Large intestine (tissue), 12 donors: Measurements from ENCODE around the gene IL5. TPM values are rescaled to one million over a fixed set of nuclear protein-coding genes. Genes with fewer than 3 reads are reported as not detected.
"Not testable (repeated sequence)": the region's sequence is repeated elsewhere in the genome, so short reads cannot be mapped to it uniquely, and the experiment has no call there.

Experiments used
- DNase-seq, 2 donors: peaks; one replicate each; pipeline versions ENCODE4 v3.0.0 to v3.0.0-alpha.2; 2013
- H3K27ac ChIP-seq: one replicate; pipeline ENCODE4 v1.5.1; 2013; ENCODE audit warnings: low read length
- H3K27me3 ChIP-seq: 2 replicates; pipeline ENCODE4 v1.6.1; 2013; ENCODE audit warnings: low read length; ENCODE audit not compliant: control insufficient read depth, insufficient read depth
- H3K36me3 ChIP-seq: 2 replicates; pipeline ENCODE4 v1.6.1; 2013; ENCODE audit warnings: low read length; ENCODE audit not compliant: control insufficient read depth, insufficient read depth
- H3K4me1 ChIP-seq: one replicate; pipeline ENCODE4 v1.6.1; 2013; ENCODE audit warnings: low read length; ENCODE audit not compliant: control insufficient read depth, insufficient read depth
- H3K4me3 ChIP-seq: one replicate; pipeline ENCODE4 v1.5.1; 2013; ENCODE audit warnings: low read length
- H3K9me3 ChIP-seq: one replicate; pipeline ENCODE4 v1.6.1; 2013; ENCODE audit warnings: mild to moderate bottlenecking, low read depth, low read length, moderate library complexity; ENCODE audit not compliant: control insufficient read depth
- WGBS: methylation state at CpG from one replicate; pipeline ENCODE4 v1.1.5; 2013; ENCODE audit warnings: low lambda C conversion rate; ENCODE audit not compliant: insufficient coverage; 5-methylcytosine and 5-hydroxymethylcytosine counted together
- long read RNA-seq, 11 donors: transcript quantifications; one replicate each; lab custom pipeline, GENCODE V29; 2026
- polyA plus RNA-seq: library from polyadenylated mRNA; unstranded; fragments of 120-200 nt; gene quantifications from one replicate; pipeline ENCODE4 v1.2.1, GENCODE V29; 2013

IL5 gene
- polyA plus RNA-seq: 0.07 TPM
- long read RNA-seq, donor 1: 0 reads
- long read RNA-seq, donor 2: 0 reads
- long read RNA-seq, donor 3: 0 reads
- long read RNA-seq, donor 4: 0 reads
- long read RNA-seq, donor 5: 0 reads
- long read RNA-seq, donor 6: 0 reads
- long read RNA-seq, donor 7: 0 reads
- long read RNA-seq, donor 8: 0 reads
- long read RNA-seq, donor 9: 0 reads
- long read RNA-seq, donor 10: 0 reads
- long read RNA-seq, donor 11: 0 reads

GRCh38 chr5:132543472-132544201, at the start of gene IL5:
Gene IL5, minus strand, starts transcription at chr5:132543522. Its CDS starts 44 bp downstream, at chr5:132543478.
- no peaks in the 10 kb centered on the region for H3K9me3 ChIP-seq

GRCh38 chr5:132592521-132592920, 49.2 kb upstream of the IL5 start:
- Histone ChIP-seq H3K4me1 (no peaks in the 10 kb centered on the region), H3K36me3 (peaks cover 48% of the 10 kb centered on the region), H3K9me3 (no peaks in the 10 kb centered on the region), H3K4me3 (no peak overlapping the region), H3K27me3 (no peaks in the 10 kb centered on the region), H3K27ac (no peak overlapping the region)
- no CpG with 5 or more reads among the region's 2 CpGs for WGBS
- DNase-seq: no peak

More at GRCh38 chr5:132543472-132544201, at the start of gene IL5:
- H3K4me3 ChIP-seq: no peak within 1 kb of the TSS
- 72% methylated on average over 4 of the region's 7 CpGs for WGBS
- no peaks in the 10 kb centered on the region for H3K36me3 ChIP-seq
- no peak for DNase-seq
- H3K27me3 ChIP-seq: no peaks in the 10 kb centered on the region
- H3K4me1 ChIP-seq: no peaks in the 10 kb centered on the region
- H3K27ac ChIP-seq: no peak within 1 kb of the TSS

- DNase-seq: no peak
- Histone ChIP-seq H3K27me3 (no peaks in the 10 kb centered on the region), H3K4me3 (no peak overlapping the region), H3K4me1 (no peaks in the 10 kb centered on the region), H3K36me3 (peaks cover 35% of the 10 kb centered on the region), H3K9me3 (no peaks in the 10 kb centered on the region), H3K27ac (no peak overlapping the region)
- WGBS: 92% methylated on average over 1 of the region's 3 CpGs
These were observed 47.8 kb upstream of the IL5 start for GRCh38 chr5:132591145-132591544.

GRCh38 chr5:132589467-132589866, 46.1 kb upstream of the IL5 start:
- no CpG with 5 or more reads among the region's 1 CpG for WGBS
- no peak overlapping the region for H3K27ac ChIP-seq
- no peaks in the 10 kb centered on the region for H3K4me1 ChIP-seq
- no peak overlapping the region for H3K4me3 ChIP-seq
- H3K27me3 ChIP-seq: no peaks in the 10 kb centered on the region
- no peak for DNase-seq
- H3K9me3 ChIP-seq: no peaks in the 10 kb centered on the region
- peaks cover 22% of the 10 kb centered on the region for H3K36me3 ChIP-seq

GRCh38 chr5:132586063-132586462, 42.7 kb upstream of the IL5 start:
- Histone ChIP-seq H3K27me3 (no peaks in the 10 kb centered on the region), H3K4me3 (no peak overlapping the region), H3K9me3 (no peaks in the 10 kb centered on the region), H3K27ac (no peak overlapping the region), H3K36me3 (peaks cover 31% of the 10 kb centered on the region), H3K4me1 (no peaks in the 10 kb centered on the region)
- DNase-seq: no peak

GRCh38 chr5:132584560-132584959, 41.2 kb upstream of the IL5 start:
- not testable (repeated sequence) for H3K9me3 ChIP-seq, H3K4me3 ChIP-seq, DNase-seq, H3K27ac ChIP-seq, H3K27me3 ChIP-seq, H3K4me1 ChIP-seq
- no CpG with 5 or more reads among the region's 2 CpGs for WGBS
- H3K36me3 ChIP-seq: peaks cover 29% of the 10 kb centered on the region

- DNase-seq: no peak
- Histone ChIP-seq H3K9me3 (no peaks in the 10 kb centered on the region), H3K4me1 (no peaks in the 10 kb centered on the region), H3K4me3 (no peak overlapping the region), H3K27ac (no peak overlapping the region), H3K27me3 (no peaks in the 10 kb centered on the region), H3K36me3 (peaks cover 45% of the 10 kb centered on the region)
- 100% methylated on average over 1 of the region's 1 CpG for WGBS
These were observed 32.8 kb upstream of the IL5 start for GRCh38 chr5:132576123-132576522.

- 80% methylated on average over 1 of the region's 1 CpG for WGBS
- no peak overlapping the region for H3K27ac ChIP-seq
- no peaks in the 10 kb centered on the region for H3K27me3 ChIP-seq
- H3K4me1 ChIP-seq: no peaks in the 10 kb centered on the region
- DNase-seq: no peak
- no peak overlapping the region for H3K4me3 ChIP-seq
- H3K9me3 ChIP-seq: no peaks in the 10 kb centered on the region
- H3K36me3 ChIP-seq: peaks cover 42% of the 10 kb centered on the region
These were observed 23.3 kb upstream of the IL5 start for GRCh38 chr5:132566657-132567056.

GRCh38 chr5:132564555-132564954, 21.2 kb upstream of the IL5 start:
- H3K27me3 ChIP-seq, H3K27ac ChIP-seq, H3K4me3 ChIP-seq, H3K9me3 ChIP-seq, DNase-seq, H3K4me1 ChIP-seq: not testable (repeated sequence)
- no CpG with 5 or more reads among the region's 2 CpGs for WGBS
- H3K36me3 ChIP-seq: peaks cover 50% of the 10 kb centered on the region

- Histone ChIP-seq H3K27ac (no peak overlapping the region), H3K9me3 (peaks cover 2% of the 10 kb centered on the region), H3K4me3 (no peak overlapping the region), H3K36me3 (peaks cover 43% of the 10 kb centered on the region), H3K4me1 (peaks cover 6% of the 10 kb centered on the region), H3K27me3 (no peaks in the 10 kb centered on the region)
- no peak for DNase-seq
- 90% methylated on average over 3 of the region's 3 CpGs for WGBS
These were observed 18.3 kb upstream of the IL5 start for GRCh38 chr5:132561601-132562000.
